Type B pancreatic cell (in vitro differentiated cells): ENCODE results near the gene FMN1. TPM values are rescaled to one million over a fixed set of nuclear protein-coding genes. Genes with fewer than 3 reads are reported as not detected.
"Not testable (repeated sequence)": the region's sequence is repeated elsewhere in the genome, so short reads cannot be mapped to it uniquely, and the experiment has no call there.

Experiments used
- DNase-seq: peaks from one replicate; pipeline ENCODE4 v3.0.0; 2021; ENCODE audit warnings: mixed read lengths; ENCODE audit not compliant: unreplicated experiment; ENCODE audit errors: extremely low spot score
- H3K27ac Mint-ChIP-seq: 2 replicates; pipeline ENCODE4 v1.8.0; 2021; ENCODE audit warnings: mild to moderate bottlenecking, mixed read lengths
- H3K27me3 Mint-ChIP-seq: 2 replicates; pipeline ENCODE4 v1.8.0; 2021; ENCODE audit warnings: mixed read lengths
- H3K36me3 Mint-ChIP-seq: 2 replicates; pipeline ENCODE4 v1.8.0; 2021; ENCODE audit warnings: mixed read lengths
- H3K4me1 Mint-ChIP-seq: one replicate; pipeline ENCODE4 v1.8.0; 2021; ENCODE audit warnings: mixed read lengths; ENCODE audit not compliant: unreplicated experiment
- H3K4me3 Mint-ChIP-seq: 2 replicates; pipeline ENCODE4 v1.8.0; 2021; ENCODE audit warnings: mild to moderate bottlenecking, mixed read lengths
- H3K9me3 Mint-ChIP-seq: 2 replicates; pipeline ENCODE4 v1.8.0; 2021; ENCODE audit warnings: mixed read lengths
- total RNA-seq: library from RNA; stranded (reverse); gene quantifications from 2 replicates; pipeline ENCODE4 v1.2.1, GENCODE V29; 2021; ENCODE audit warnings: low replicate concordance
- TF ChIP-seq, protein P1 (sequence below): fragments of 200-600 bp; sonication (generic); conservative IDR thresholded peaks from 2 replicates; pipeline ENCODE4 v1.5.0; 2021; ENCODE audit warnings: antibody characterized with exemption, mild to moderate bottlenecking

The FMN1 gene
- total RNA-seq, 1 donor from 2014 or later: 22.1 TPM

DNA sequence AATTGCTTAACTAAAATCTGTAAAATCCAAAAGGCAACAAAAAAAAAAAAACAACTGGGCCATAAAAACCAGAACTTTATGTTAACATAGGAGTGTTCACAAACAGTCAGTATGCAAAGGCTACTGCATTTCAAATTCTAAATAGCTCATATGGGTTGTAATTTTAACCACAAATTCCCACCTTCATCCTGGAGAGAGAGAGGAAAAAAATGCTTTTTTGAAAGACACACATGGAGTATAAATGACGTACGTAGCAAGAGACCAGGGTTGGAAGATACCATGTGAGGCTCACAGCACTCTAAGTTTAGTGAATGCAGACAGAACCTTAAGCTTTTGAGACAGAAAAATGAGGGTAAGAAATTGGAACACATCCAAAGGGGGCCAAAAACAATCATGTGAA is 115.9 kb downstream of the FMN1 start:
- H3K27me3 Mint-ChIP-seq: no peaks in the 10 kb centered on the region
- H3K9me3 Mint-ChIP-seq: peaks cover 8% of the 10 kb centered on the region
- no peak overlapping the region for H3K27ac Mint-ChIP-seq

GRCh38 chr15:33076937-33077336 is 117.6 kb downstream of the FMN1 start:
- no peak for DNase-seq
- Mint-ChIP-seq H3K27ac (no peak overlapping the region), H3K27me3 (no peaks in the 10 kb centered on the region), H3K9me3 (peaks cover 3% of the 10 kb centered on the region), H3K4me1 (peaks cover 10% of the 10 kb centered on the region), H3K4me3 (no peak overlapping the region), H3K36me3 (peaks cover 5% of the 10 kb centered on the region)
- TF ChIP-seq, protein P1, sequence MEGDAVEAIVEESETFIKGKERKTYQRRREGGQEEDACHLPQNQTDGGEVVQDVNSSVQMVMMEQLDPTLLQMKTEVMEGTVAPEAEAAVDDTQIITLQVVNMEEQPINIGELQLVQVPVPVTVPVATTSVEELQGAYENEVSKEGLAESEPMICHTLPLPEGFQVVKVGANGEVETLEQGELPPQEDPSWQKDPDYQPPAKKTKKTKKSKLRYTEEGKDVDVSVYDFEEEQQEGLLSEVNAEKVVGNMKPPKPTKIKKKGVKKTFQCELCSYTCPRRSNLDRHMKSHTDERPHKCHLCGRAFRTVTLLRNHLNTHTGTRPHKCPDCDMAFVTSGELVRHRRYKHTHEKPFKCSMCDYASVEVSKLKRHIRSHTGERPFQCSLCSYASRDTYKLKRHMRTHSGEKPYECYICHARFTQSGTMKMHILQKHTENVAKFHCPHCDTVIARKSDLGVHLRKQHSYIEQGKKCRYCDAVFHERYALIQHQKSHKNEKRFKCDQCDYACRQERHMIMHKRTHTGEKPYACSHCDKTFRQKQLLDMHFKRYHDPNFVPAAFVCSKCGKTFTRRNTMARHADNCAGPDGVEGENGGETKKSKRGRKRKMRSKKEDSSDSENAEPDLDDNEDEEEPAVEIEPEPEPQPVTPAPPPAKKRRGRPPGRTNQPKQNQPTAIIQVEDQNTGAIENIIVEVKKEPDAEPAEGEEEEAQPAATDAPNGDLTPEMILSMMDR: no peak

More for the DNA sequence above, 115.9 kb downstream of the FMN1 start:
- H3K4me3 Mint-ChIP-seq: no peak overlapping the region
- no peak for DNase-seq
- H3K36me3 Mint-ChIP-seq: peaks cover 5% of the 10 kb centered on the region
- H3K4me1 Mint-ChIP-seq: peaks cover 14% of the 10 kb centered on the region
- TF ChIP-seq, protein P1: no peak

DNA sequence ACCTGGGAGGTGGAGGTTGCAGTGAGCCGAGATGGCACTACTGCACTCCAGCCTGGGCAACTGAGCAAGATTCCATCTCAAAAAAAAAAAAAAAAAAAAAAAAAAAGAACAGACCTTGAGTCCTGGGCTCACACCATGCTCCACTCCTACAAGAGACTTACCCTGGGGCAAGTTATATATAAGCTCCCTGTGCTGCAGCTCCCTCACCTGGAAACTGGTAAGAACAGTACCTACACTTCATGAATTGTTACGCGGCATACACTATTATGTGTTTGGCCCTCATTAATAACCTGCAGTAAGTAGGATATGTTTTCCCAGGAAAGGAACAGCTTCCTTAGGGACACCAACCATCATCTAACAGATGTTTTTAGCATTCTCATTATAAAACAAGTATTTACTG is 119.6 kb downstream of the FMN1 start:
- Mint-ChIP-seq H3K4me3 (no peak overlapping the region), H3K4me1 (peaks cover 7% of the 10 kb centered on the region), H3K27ac (no peak overlapping the region), H3K9me3 (no peaks in the 10 kb centered on the region), H3K36me3 (peaks cover 2% of the 10 kb centered on the region), H3K27me3 (no peaks in the 10 kb centered on the region)
- no peak for DNase-seq
- TF ChIP-seq, protein P1: no peak

GRCh38 chr15:33074212-33074611 is 120.3 kb downstream of the FMN1 start:
- TF ChIP-seq, protein P1: no peak
- H3K36me3 Mint-ChIP-seq: no peaks in the 10 kb centered on the region
- H3K4me3 Mint-ChIP-seq: no peak overlapping the region
- DNase-seq: no peak
- H3K27me3 Mint-ChIP-seq: no peaks in the 10 kb centered on the region
- H3K9me3 Mint-ChIP-seq: no peaks in the 10 kb centered on the region
- peaks cover 4% of the 10 kb centered on the region for H3K4me1 Mint-ChIP-seq
- H3K27ac Mint-ChIP-seq: no peak overlapping the region

DNA sequence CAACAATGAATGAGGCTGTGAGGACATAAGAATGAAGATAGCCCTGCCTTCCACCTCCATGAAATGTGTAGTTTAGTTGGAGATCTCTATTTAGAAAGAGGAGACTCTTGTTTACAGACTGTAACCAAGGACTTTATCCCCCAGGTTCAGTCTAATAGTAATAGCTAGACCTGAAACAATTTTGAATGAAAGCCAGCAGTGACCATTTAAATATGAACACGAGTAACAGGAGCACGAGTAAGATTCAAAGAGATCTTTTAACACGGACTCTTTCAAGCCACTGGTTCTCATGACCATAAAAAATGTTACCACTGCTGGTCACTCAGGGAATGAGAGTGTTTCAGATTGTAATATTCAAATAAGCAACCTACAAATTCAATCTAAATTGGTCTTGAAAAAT is 123.1 kb downstream of the FMN1 start:
- peaks cover 31% of the 10 kb centered on the region for H3K4me1 Mint-ChIP-seq
- no peak overlapping the region for H3K27ac Mint-ChIP-seq
- H3K27me3 Mint-ChIP-seq: no peaks in the 10 kb centered on the region
- H3K36me3 Mint-ChIP-seq: no peaks in the 10 kb centered on the region
- no peak overlapping the region for H3K4me3 Mint-ChIP-seq
- no peak for DNase-seq
- peaks cover 7% of the 10 kb centered on the region for H3K9me3 Mint-ChIP-seq
- TF ChIP-seq, protein P1: no peak

DNA sequence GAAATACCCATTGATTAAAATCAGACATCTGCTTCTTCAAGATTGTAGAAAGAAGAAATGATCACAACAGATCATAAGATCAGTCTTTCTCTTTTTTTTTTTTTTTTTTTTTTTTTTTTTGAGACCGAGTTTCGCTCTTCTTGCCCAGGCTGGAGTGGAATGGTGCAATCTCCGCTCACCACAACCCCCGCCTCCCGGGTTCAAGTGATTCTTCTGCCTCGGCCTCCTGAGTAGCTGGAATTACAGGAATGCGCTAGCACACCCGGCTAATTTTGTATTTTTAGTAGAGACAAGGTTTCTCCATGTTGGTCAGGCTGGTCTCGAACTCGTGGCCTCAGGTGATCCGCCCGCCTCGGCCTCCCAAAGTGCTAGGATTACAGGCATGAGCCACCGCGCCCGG is 124.6 kb downstream of the FMN1 start:
- not testable (repeated sequence) for H3K36me3 Mint-ChIP-seq, DNase-seq, H3K9me3 Mint-ChIP-seq, H3K27me3 Mint-ChIP-seq, H3K27ac Mint-ChIP-seq, H3K4me3 Mint-ChIP-seq
- peaks cover 40% of the 10 kb centered on the region for H3K4me1 Mint-ChIP-seq
